KOPT-K1 (cell line): Measurements from ENCODE around the gene MYL5.
"Not testable (repeated sequence)": the region's sequence is repeated elsewhere in the genome, so short reads cannot be mapped to it uniquely, and the experiment has no call there.

Source experiments
- H3K27ac ChIP-seq: fragments of 200-600 bp; sonication (generic); 2 replicates; pipeline ENCODE4 v1.5.1; 2016; ENCODE audit warnings: antibody characterized with exemption, mild to moderate bottlenecking, low read depth, low read length; ENCODE audit not compliant: poor library complexity, severe bottlenecking
- H3K36me3 ChIP-seq: fragments of 200-600 bp; sonication (generic); 2 replicates; pipeline ENCODE4 v1.5.1; 2017; ENCODE audit warnings: antibody characterized with exemption, mild to moderate bottlenecking, low read length, moderate library complexity; ENCODE audit not compliant: insufficient read depth
- H3K9me3 ChIP-seq: fragments of 200-600 bp; sonication (generic); 2 replicates; pipeline ENCODE4 v1.5.1; 2017; ENCODE audit warnings: antibody characterized with exemption, low read length, mild to moderate bottlenecking; ENCODE audit not compliant: insufficient read depth, poor library complexity, severe bottlenecking

Gene MYL5

GRCh38 chr4:692771-693554 lies 18.6 kb downstream of the MYL5 start:
- H3K36me3 ChIP-seq = no peaks in the 10 kb centered on the region
- no peaks in the 10 kb centered on the region for H3K9me3 ChIP-seq
- H3K27ac ChIP-seq = no peak overlapping the region

- not testable (repeated sequence) for H3K27ac ChIP-seq, H3K9me3 ChIP-seq, H3K36me3 ChIP-seq
These were observed 20.1 kb downstream of the MYL5 start for GRCh38 chr4:694341-694940.

GRCh38 chr4:699816-700580 lies 25.7 kb downstream of the MYL5 start:
- H3K27ac ChIP-seq = no peak overlapping the region
- no peaks in the 10 kb centered on the region for H3K9me3 ChIP-seq
- H3K36me3 ChIP-seq = no peaks in the 10 kb centered on the region

- H3K27ac ChIP-seq = no peak overlapping the region
- H3K9me3 ChIP-seq = no peaks in the 10 kb centered on the region
- H3K36me3 ChIP-seq = no peaks in the 10 kb centered on the region
These were observed 26.4 kb downstream of the MYL5 start for GRCh38 chr4:700587-701264.

GRCh38 chr4:702618-703048 lies 28.3 kb downstream of the MYL5 start:
- no peaks in the 10 kb centered on the region for H3K36me3 ChIP-seq
- H3K27ac ChIP-seq = no peak overlapping the region
- no peaks in the 10 kb centered on the region for H3K9me3 ChIP-seq

GRCh38 chr4:703336-704197 lies 29.2 kb downstream of the MYL5 start:
- Histone ChIP-seq H3K9me3 (no peaks in the 10 kb centered on the region), H3K36me3 (peaks cover 5% of the 10 kb centered on the region; the same call in 1 of the 2 replicates), H3K27ac (no peak overlapping the region)

- Histone ChIP-seq H3K27ac (no peak overlapping the region), H3K9me3 (no peaks in the 10 kb centered on the region), H3K36me3 (peaks cover 13% of the 10 kb centered on the region)
These were observed 30.0 kb downstream of the MYL5 start for GRCh38 chr4:704198-704891.

GRCh38 chr4:704971-705277 lies 30.6 kb downstream of the MYL5 start:
- H3K9me3 ChIP-seq = no peaks in the 10 kb centered on the region
- H3K36me3 ChIP-seq = peaks cover 18% of the 10 kb centered on the region
- no peak overlapping the region for H3K27ac ChIP-seq

- no peaks in the 10 kb centered on the region for H3K9me3 ChIP-seq
- peaks cover 24% of the 10 kb centered on the region for H3K36me3 ChIP-seq
- peak within 1 kb of the TSS; percentile 94 for H3K27ac ChIP-seq
These were observed 31.1 kb downstream of the MYL5 start, which contains the start of gene PCGF3 for GRCh38 chr4:705278-706082. PCGF3 (plus strand) TSS chr4:705832; CDS start chr4:733681, 27,849 bp downstream.

- not testable (repeated sequence) for H3K9me3 ChIP-seq
- Histone ChIP-seq H3K27ac (peak overlapping the region; percentile 94), H3K36me3 (peaks cover 30% of the 10 kb centered on the region)
These were observed 31.8 kb downstream of the MYL5 start for GRCh38 chr4:706083-706633.

- H3K27ac ChIP-seq = peak overlapping the region; percentile 24
- H3K9me3 ChIP-seq = no peaks in the 10 kb centered on the region
These were observed 32.7 kb downstream of the MYL5 start for GRCh38 chr4:706834-707598.

GRCh38 chr4:707929-708630 lies 33.7 kb downstream of the MYL5 start:
- Histone ChIP-seq H3K36me3 (peaks cover 31% of the 10 kb centered on the region), H3K9me3 (no peaks in the 10 kb centered on the region), H3K27ac (no peak overlapping the region)

More at GRCh38 chr4:706834-707598, 32.7 kb downstream of the MYL5 start:
- H3K36me3 ChIP-seq = peaks cover 30% of the 10 kb centered on the region
